C4-2B (cell line): ENCODE data around the gene EZR.

Experiments used
- CTCF ChIP-seq: fragments of 450-650 bp; conservative IDR thresholded peaks from 2 replicates; pipeline ENCODE4 v1.5.1; 2017; ENCODE audit warnings: mild to moderate bottlenecking
- ZFX ChIP-seq: fragments of 450-650 bp; IDR thresholded peaks from 2 replicates; pipeline ENCODE4 v1.6.1; 2017

DNA sequence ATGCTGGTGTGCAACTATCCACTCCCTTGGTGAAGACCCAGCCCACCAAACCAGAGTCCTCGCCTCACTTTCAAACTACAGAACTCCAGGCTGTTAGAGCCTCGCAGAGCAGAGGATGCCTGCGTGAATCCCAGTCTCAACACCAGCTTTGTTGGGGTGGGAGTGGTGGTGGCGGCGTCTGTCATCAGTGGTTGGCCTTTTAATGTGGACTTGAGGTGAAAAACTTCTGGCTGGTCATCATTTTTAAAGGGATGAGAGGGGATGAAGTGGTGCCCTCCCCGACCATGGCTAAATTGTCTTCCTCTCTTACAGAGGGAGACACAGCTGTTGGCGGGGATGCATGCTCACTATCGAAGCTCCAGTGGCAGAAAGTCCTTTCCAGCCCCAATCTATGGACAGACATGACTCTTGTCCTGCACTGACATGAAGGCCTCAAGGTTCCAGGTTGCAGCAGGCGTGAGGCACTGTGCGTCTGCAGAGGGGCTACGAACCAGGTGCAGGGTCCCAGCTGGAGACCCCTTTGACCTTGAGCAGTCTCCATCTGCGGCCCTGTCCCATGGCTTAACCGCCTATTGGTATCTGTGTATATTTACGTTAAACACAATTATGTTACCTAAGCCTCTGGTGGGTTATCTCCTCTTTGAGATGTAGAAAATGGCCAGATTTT is 54.9 kb downstream of the EZR start:
- TF ChIP-seq CTCF = no peak
- TF ChIP-seq ZFX = no peak
